Endothelial cell of umbilical vein (primary cell): ENCODE data around the gene RND3. TPM values are rescaled to one million over a fixed set of nuclear protein-coding genes. Genes with fewer than 3 reads are reported as not detected.

Experiments used
- BruUV-seq: library from RNA; stranded (reverse); fragments of 400-500 nt; replicated peaks from 2 replicates; lab custom pipeline; 2021; lab: Mats Ljungman, UMichigan
- CTCF ChIA-PET: fragments of 300-600, 350-600 bp; sonication (Branson Sonifier 250); formaldehyde crosslinking; loops from one replicate; lab custom pipeline; 2021; ENCODE audit warnings: antibody characterized with exemption, inconsistent platforms; lab: Charles Lee
- POLR2A ChIA-PET: fragments of 300-600, 350-600 bp; sonication (Branson Sonifier 250); formaldehyde crosslinking; loops from one replicate; lab custom pipeline; 2021; ENCODE audit warnings: antibody characterized with exemption, inconsistent platforms; lab: Charles Lee
- DNase-seq: peaks from one replicate; pipeline ENCODE4 v3.0.0-alpha.2; 2011; ENCODE audit warnings: low read depth, low spot score
- FAIRE-seq: peaks from 2 replicates; lab custom pipeline; 2011; peaks lifted over from hg19 to GRCh38; lab: Jason Lieb, UNC
- H2AFZ ChIP-seq: 2 replicates; pipeline ENCODE4 v1.6.0; 2012; ENCODE audit warnings: low read depth, low read length, control low read depth, inconsistent platforms
- H3K27ac ChIP-seq: 2 replicates; pipeline ENCODE4 v1.5.1; 2011; ENCODE audit warnings: low read depth, mild to moderate bottlenecking, control low read depth, low read length, moderate library complexity; ENCODE audit not compliant: insufficient read depth
- H3K27me3 ChIP-seq, 2 experiments: 2 replicates each; pipeline versions ENCODE4 v1.6.0 to v1.6.1; 2011; ENCODE audit warnings: low read length in 2 of 2, mixed read lengths in 1 of 2; ENCODE audit not compliant: control insufficient read depth in 2 of 2, insufficient read depth in 2 of 2
- H3K36me3 ChIP-seq, 2 experiments: 2 replicates in 1 of 2; 3 replicates in 1 of 2; pipeline ENCODE4 v1.5.1; 2011; ENCODE audit warnings: low read length in 2 of 2, mild to moderate bottlenecking in 1 of 2, moderate library complexity in 1 of 2; ENCODE audit not compliant: control insufficient read depth in 2 of 2, insufficient read depth in 2 of 2; ENCODE audit errors: extremely low read depth in 1 of 2
- H3K4me1 ChIP-seq: 3 replicates; pipeline ENCODE4 v1.5.1; 2011; ENCODE audit warnings: mild to moderate bottlenecking, low read length; ENCODE audit not compliant: control insufficient read depth, insufficient read depth; ENCODE audit errors: extremely low read depth
- H3K4me2 ChIP-seq: 2 replicates; pipeline ENCODE4 v1.6.1; 2011; ENCODE audit warnings: low read length, control low read depth, mixed read lengths; ENCODE audit not compliant: insufficient read depth
- H3K4me3 ChIP-seq, 3 experiments: fragments of 200-600 bp in 1 of 3; sonication (generic), shearing (Covaris generic) in 1 of 3; replicated peaks in 1 of 3; 2 replicates each; pipeline ENCODE4 v1.5.1; 2011 to 2016; ENCODE audit warnings: control low read depth in 3 of 3, low read length in 3 of 3, mild to moderate bottlenecking in 2 of 3, inconsistent platforms in 1 of 3, low read depth in 1 of 3, moderate library complexity in 1 of 3; ENCODE audit not compliant: insufficient read depth in 1 of 3
- H3K79me2 ChIP-seq: 2 replicates; pipeline ENCODE4 v1.6.0; 2012; ENCODE audit warnings: low read length, inconsistent platforms; ENCODE audit not compliant: control insufficient read depth, insufficient read depth
- H3K9ac ChIP-seq: replicated peaks from 2 replicates; pipeline ENCODE3; 2011; ENCODE audit warnings: low read length, control low read depth; ENCODE audit not compliant: insufficient read depth; ENCODE audit errors: extremely low read depth
- H3K9me1 ChIP-seq: replicated peaks from 3 replicates; pipeline ENCODE4 v1.6.0; 2011; ENCODE audit warnings: mild to moderate bottlenecking, low read length; ENCODE audit not compliant: control insufficient read depth, insufficient read depth; ENCODE audit errors: extremely low read depth
- H3K9me3 ChIP-seq: replicated peaks from 2 replicates; pipeline ENCODE4 v1.5.1; 2012; ENCODE audit warnings: low read length, inconsistent platforms; ENCODE audit not compliant: control insufficient read depth, insufficient read depth
- H4K20me1 ChIP-seq: replicated peaks from 2 replicates; pipeline ENCODE3; 2011; ENCODE audit warnings: mild to moderate bottlenecking, low read length; ENCODE audit not compliant: control insufficient read depth, insufficient read depth; ENCODE audit errors: extremely low read depth
- CTCF ChIP-seq, 2 donors: IDR thresholded peaks; 1 replicate in 1 of 2; 2 replicates in 1 of 2; pipeline ENCODE4 v1.5.1; 2011; ENCODE audit warnings: low read length in 2 of 2, mild to moderate bottlenecking in 2 of 2, moderate library complexity in 2 of 2, control low read depth in 1 of 2, inconsistent platforms in 1 of 2, low read depth in 1 of 2; ENCODE audit not compliant: insufficient read depth in 1 of 2; ENCODE audit errors: extremely low read depth in 1 of 2
- EZH2 ChIP-seq: IDR thresholded peaks from 2 replicates; pipeline ENCODE4 v1.6.1; 2012; ENCODE audit warnings: borderline replicate concordance, low read depth, mild to moderate bottlenecking, moderate library complexity, low read length, inconsistent platforms; ENCODE audit not compliant: severe bottlenecking
- FOS ChIP-seq: IDR thresholded peaks from 2 replicates; pipeline ENCODE4 v1.6.1; 2011; ENCODE audit warnings: mild to moderate bottlenecking, low read length, moderate library complexity, borderline replicate concordance; ENCODE audit not compliant: insufficient read depth
- GATA2 ChIP-seq: IDR thresholded peaks from 2 replicates; pipeline ENCODE4 v1.7.0; 2011; ENCODE audit warnings: low read depth, mild to moderate bottlenecking, moderate library complexity, mixed read lengths, low read length; ENCODE audit not compliant: insufficient read length, insufficient read depth
- JUN ChIP-seq: IDR thresholded peaks from 2 replicates; pipeline ENCODE4 v1.6.1; 2011; ENCODE audit warnings: borderline replicate concordance, low read depth; ENCODE audit not compliant: insufficient read length, insufficient read depth
- MYC ChIP-seq: IDR thresholded peaks from one replicate; pipeline ENCODE4 v1.6.1; 2011; ENCODE audit warnings: mild to moderate bottlenecking, low read depth, low read length
- POLR2A ChIP-seq: IDR thresholded peaks from 2 replicates; pipeline ENCODE4 v1.6.1; 2012; ENCODE audit warnings: low read depth, mild to moderate bottlenecking, control low read depth, low read length
- POLR2AphosphoS5 ChIP-seq: IDR thresholded peaks from 2 replicates; pipeline ENCODE4 v1.6.1; 2012; ENCODE audit warnings: low read depth, mild to moderate bottlenecking, control low read depth, low read length, moderate library complexity; ENCODE audit not compliant: insufficient read depth
- dilution Hi-C: fragments of 300-500 bp; cut with MboI; formaldehyde crosslinking; loops from one replicate; pipeline ENCODE4 v1.15.0; 2019; ENCODE audit warnings: low sequenced_read_pairs; ENCODE audit not compliant: extremely low pct_ligation_motif_present
- intact Hi-C: fragments of 100-400 bp; cut with micrococcal nuclease; formaldehyde crosslinking; loops from one replicate; pipeline ENCODE4 v1.10.0; 2022
- polyA plus RNA-seq, 4 experiments: library from polyadenylated mRNA; depleted of rRNA in 3 of 4; stranded (reverse) in 3 of 4; unstranded in 1 of 4; fragments of >200 nt; gene quantifications; 2 replicates each; pipeline versions ENCODE4 v1.2.1 to v1.2.3, GENCODE V29; 2011 to 2012; ENCODE audit warnings: missing spikeins in 1 of 4
- total RNA-seq: library from RNA; stranded (reverse); gene quantifications from 2 replicates; pipeline ENCODE4 v1.2.3, GENCODE V29; 2021

The RND3 gene
- total and polyA plus RNA-seq, 2 donors (not counting 3 experiments of a cell fraction or from before 2014, with no cell fraction given), result 53.3 to 158 TPM

GRCh38 chr2:150513647-150514046, 26.2 kb upstream of the RND3 start:
- CTCF ChIA-PET, result interaction anchor here (0.9 to 1.2 kb wide), 2 partner anchors 86 to 538 kb away, joined by 3 read pairs; no protein-coding TSS in a partner anchor
- BruUV-seq, result no TSS peak
- H3K9ac ChIP-seq, result no peak overlapping the region
- H3K4me2 ChIP-seq, result no peak overlapping the region
- H3K4me3 ChIP-seq, result no peak overlapping the region
- no peak for DNase-seq
- no peaks in the 10 kb centered on the region for H3K4me1 ChIP-seq
- H3K27ac ChIP-seq, result no peak overlapping the region
- dilution Hi-C loops, result no loop called here
- FAIRE-seq, result no peak
- no peaks in the 10 kb centered on the region for H3K9me3 ChIP-seq
- H3K9me1 ChIP-seq, result no peaks in the 10 kb centered on the region
- TF ChIP-seq POLR2A, result no peak
- no peak for TF ChIP-seq POLR2AphosphoS5
- no peak for TF ChIP-seq GATA2
- no peak for TF ChIP-seq EZH2
- no peak for TF ChIP-seq MYC
- no peak for TF ChIP-seq CTCF (IDR thresholded peaks at IDR 0.05; ENCODE audit: extremely low read depth in 1 of 2, insufficient read depth in 1 of 2, low read depth in 1 of 2, low read length in 2 of 2)
- no peak for TF ChIP-seq JUN
- peak; percentile 40 for TF ChIP-seq FOS
- no peaks in the 10 kb centered on the region for H3K27me3 ChIP-seq
- intact Hi-C loops, result no loop called here
- H4K20me1 ChIP-seq, result no peaks in the 10 kb centered on the region
- H3K36me3 ChIP-seq, result no peaks in the 10 kb centered on the region
- POLR2A ChIA-PET, result no interaction called here
- H3K79me2 ChIP-seq, result no peaks in the 10 kb centered on the region
- no peak overlapping the region for H2AFZ ChIP-seq
